GM12878 (cell line): ENCODE data around the gene SPATA1.

Experiments
- CHD2 ChIP-seq: IDR thresholded peaks from 2 replicates; pipeline ENCODE4 v1.6.1; 2011; ENCODE audit warnings: low read depth, low read length, improper control_type of control experiment, borderline replicate concordance
- CTCF ChIP-seq, 3 experiments: IDR thresholded peaks in 2 of 3; conservative IDR thresholded peaks in 1 of 3; 2 replicates each; pipeline ENCODE4 v1.5.1; 2011; ENCODE audit warnings: low read depth in 3 of 3, low read length in 3 of 3, mild to moderate bottlenecking in 3 of 3, control low read depth in 2 of 3, moderate library complexity in 2 of 3, inconsistent platforms in 1 of 3, mixed read lengths in 1 of 3; ENCODE audit not compliant: control insufficient read depth in 2 of 3, insufficient read depth in 1 of 3; ENCODE audit errors: extremely low read depth in 1 of 3
- PBX3 ChIP-seq: IDR thresholded peaks from 2 replicates; pipeline ENCODE4 v1.6.1; 2011; ENCODE audit warnings: mild to moderate bottlenecking, low read depth, low read length, moderate library complexity; ENCODE audit not compliant: insufficient replicate concordance
- SP1 ChIP-seq: IDR thresholded peaks from one replicate; pipeline ENCODE4 v1.6.1; 2011; ENCODE audit warnings: low read depth, low read length
- ZNF622 ChIP-seq: fragments of 450-650 bp; IDR thresholded peaks from 2 replicates; pipeline ENCODE4 v1.6.1; 2017; ENCODE audit warnings: mild to moderate bottlenecking, inconsistent platforms

- TF ChIP-seq CHD2, result no peak
- no peak for TF ChIP-seq CTCF (IDR thresholded peaks at IDR 0.05 in 2 of 3, conservative IDR thresholded peaks at IDR 0.05 in 1 of 3; ENCODE audit: control insufficient read depth in 2 of 3, extremely low read depth in 1 of 3, insufficient read depth in 1 of 3, low read depth in 3 of 3, low read length in 3 of 3)
- TF ChIP-seq SP1, result no peak
- TF ChIP-seq PBX3, result no peak
- TF ChIP-seq ZNF622, result no peak
Measured at GRCh38 chr1:84611796-84612195, 105.6 kb downstream of the SPATA1 start.
